Fibroblast of villous mesenchyme (primary cell): ENCODE data around the gene LMO4. TPM values are rescaled to one million over a fixed set of nuclear protein-coding genes. Genes with fewer than 3 reads are reported as not detected.

Experiments
- DNase-seq: peaks from one replicate; pipeline ENCODE4 v3.0.0-alpha.2; 2010; ENCODE audit warnings: low read depth
- H3K4me3 ChIP-seq: 2 replicates; pipeline ENCODE4 v1.5.1; 2011; ENCODE audit warnings: low read depth, mild to moderate bottlenecking, low read length
- total RNA-seq: library from RNA; depleted of rRNA; stranded (reverse); fragments of >200 nt; gene quantifications from 2 replicates; pipeline ENCODE4 v1.2.3, GENCODE V29; 2012
- TF ChIP-seq, protein P1 (sequence below): IDR thresholded peaks from 2 replicates; pipeline ENCODE4 v1.5.1; 2012; ENCODE audit warnings: low read depth, mild to moderate bottlenecking, low read length; ENCODE audit not compliant: insufficient read depth

Gene LMO4
- total RNA-seq, 1 donor, result 70.8 TPM

DNA sequence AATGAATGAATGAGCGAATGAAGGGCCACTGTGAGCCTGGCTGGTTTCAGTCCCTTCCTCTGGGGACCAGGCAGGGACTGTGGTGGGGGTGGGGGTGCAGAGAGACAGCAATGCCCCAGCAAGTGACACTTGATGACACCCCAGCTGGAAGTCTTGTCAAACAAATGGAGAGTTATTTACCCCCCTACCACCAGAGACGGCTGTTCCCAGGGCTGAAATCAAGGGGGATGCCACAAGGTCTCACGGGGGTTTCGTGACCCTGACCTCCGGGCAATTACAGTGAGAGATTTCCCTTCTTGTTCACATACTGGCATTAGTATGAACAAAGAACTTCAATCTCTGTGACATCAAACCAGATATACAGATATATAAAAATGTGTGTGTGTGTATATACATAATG, 34.0 kb upstream of the LMO4 start:
- TF ChIP-seq, protein P1, sequence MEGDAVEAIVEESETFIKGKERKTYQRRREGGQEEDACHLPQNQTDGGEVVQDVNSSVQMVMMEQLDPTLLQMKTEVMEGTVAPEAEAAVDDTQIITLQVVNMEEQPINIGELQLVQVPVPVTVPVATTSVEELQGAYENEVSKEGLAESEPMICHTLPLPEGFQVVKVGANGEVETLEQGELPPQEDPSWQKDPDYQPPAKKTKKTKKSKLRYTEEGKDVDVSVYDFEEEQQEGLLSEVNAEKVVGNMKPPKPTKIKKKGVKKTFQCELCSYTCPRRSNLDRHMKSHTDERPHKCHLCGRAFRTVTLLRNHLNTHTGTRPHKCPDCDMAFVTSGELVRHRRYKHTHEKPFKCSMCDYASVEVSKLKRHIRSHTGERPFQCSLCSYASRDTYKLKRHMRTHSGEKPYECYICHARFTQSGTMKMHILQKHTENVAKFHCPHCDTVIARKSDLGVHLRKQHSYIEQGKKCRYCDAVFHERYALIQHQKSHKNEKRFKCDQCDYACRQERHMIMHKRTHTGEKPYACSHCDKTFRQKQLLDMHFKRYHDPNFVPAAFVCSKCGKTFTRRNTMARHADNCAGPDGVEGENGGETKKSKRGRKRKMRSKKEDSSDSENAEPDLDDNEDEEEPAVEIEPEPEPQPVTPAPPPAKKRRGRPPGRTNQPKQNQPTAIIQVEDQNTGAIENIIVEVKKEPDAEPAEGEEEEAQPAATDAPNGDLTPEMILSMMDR, result no peak
- DNase-seq, result no peak
- no peak overlapping the region for H3K4me3 ChIP-seq

DNA sequence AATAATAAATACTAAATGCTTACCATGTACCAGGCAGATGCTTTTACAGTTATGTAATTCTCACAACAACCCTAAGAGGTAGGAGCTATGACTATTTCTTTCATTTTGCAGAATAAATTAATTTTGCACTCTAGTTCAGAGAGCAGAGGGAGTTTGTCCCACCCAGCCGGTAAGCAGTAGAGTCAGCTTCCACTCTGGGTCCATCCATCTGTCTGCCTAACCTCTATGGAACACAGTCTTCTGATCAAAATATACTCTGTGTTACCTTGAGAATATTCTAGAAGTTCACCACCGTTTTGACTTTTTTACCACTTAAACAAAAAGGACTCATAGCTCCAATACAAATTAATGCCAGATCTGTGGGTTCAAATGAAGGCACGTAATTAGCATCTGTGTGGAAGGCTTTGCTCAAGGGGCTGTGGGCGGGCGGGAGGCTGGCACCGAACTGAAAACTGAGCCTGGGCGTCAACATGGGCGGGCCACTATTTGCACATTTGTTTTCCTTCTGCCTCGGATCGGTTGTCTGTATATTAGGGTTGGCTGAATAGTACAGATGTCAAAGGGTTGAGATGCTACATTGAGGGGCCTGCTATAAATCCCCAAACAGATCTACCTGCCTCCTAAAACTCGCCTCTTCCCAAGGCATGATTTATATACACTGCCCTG, 33.1 kb upstream of the LMO4 start:
- TF ChIP-seq, protein P1, result no peak
- no peak for DNase-seq
- no peak overlapping the region for H3K4me3 ChIP-seq

DNA sequence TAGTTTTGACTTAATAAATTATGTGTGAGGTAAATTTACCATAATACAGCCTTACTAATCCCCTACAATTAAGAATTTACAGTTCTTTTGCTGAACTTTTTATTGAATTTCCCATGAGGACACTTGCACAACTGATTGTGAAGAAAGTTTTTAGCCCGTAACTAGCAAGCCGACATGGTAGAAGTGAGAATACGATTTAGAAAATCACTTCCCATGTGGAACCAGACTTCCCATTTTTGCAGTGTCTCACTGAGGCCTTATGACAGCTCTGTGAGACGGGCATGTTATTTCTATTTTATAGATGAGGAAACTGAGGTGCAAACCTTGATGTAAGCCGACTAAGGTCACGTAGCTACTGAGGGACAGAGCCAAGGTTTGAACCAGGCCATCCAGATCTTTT, 32.5 kb upstream of the LMO4 start:
- DNase-seq, result no peak
- TF ChIP-seq, protein P1, result no peak
- no peak overlapping the region for H3K4me3 ChIP-seq

DNA sequence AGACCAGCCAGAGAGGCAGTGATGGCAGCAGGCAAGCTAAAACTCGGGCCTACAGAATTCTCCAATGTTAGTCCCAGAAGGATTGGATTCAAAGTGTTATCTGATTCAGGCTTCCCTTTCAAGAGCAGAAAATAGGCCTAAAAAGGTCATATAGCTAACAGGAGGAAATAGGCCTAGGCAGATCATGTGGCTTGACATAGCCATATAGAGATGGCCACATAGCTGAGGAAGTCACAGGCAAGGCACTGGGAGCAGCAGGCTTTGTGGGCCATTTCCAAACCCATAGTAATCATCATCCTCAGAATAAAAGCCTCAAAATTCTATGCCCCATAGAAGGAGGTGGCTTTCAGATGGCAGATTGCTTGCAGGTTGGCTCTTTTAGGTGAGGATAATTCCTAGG, 29.0 kb upstream of the LMO4 start:
- DNase-seq, result no peak
- H3K4me3 ChIP-seq, result no peak overlapping the region
- TF ChIP-seq, protein P1, result no peak

DNA sequence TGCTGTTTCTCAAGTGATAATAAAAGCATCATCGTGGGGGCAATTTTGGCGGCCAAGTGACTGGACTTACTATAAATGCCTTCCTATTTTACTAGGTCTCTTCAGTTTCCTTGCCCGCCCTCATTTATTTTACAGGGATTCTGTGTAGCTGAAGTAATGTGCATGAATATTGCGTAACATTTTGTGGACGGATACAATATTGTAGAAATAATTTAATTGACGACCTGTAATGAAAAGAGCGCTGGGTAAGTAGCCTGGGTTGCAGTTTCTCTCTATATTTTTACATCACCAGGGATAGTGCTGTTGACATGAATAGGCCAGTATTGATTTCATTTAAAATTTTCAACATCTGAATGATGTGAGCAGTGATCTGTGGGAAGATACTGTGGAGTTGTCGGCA, 28.1 kb upstream of the LMO4 start:
- DNase-seq, result no peak
- H3K4me3 ChIP-seq, result no peak overlapping the region
- TF ChIP-seq, protein P1, result no peak

DNA sequence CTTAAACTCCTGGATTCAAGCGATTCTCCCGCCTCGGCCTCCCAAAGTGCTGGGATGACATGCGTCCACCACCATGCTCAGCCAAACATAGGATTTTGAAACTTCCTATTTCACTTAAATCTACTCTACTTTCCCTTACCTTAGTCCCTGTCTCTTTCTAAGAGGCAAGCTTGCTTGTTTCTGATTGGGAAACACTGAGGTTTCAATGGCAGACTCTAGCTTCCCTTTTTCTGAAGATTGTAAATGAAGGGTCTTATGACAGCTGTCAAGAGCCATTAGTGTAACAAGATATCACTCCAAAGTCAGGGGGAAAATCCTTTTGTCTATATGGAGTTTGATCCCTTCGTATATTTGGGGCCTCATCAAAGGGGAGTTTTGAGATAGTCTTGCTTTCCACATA, 23.5 kb upstream of the LMO4 start:
- TF ChIP-seq, protein P1, result no peak
- no peak for DNase-seq
- no peak overlapping the region for H3K4me3 ChIP-seq

DNA sequence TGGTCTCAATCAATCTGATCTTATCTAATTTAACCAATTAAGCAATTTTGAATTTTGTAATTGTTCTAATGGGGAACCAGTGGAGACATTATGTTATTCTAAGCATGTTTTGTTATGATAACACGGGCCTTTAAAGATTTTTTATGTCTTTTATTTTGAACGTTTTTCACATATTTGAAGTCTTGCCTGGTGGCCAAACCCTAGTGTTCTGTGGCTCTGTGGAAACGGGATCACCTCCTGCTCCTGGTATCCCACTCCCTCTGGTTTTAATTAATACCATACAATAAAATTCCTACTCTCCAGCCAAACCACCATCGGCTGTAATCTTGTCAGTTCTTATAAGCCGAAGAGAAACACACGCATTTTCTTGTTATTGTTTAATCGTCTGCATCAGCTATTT, 22.9 kb upstream of the LMO4 start:
- no peak overlapping the region for H3K4me3 ChIP-seq
- TF ChIP-seq, protein P1, result no peak
- peak; percentile 77 for DNase-seq
